ENCODE results near the gene KCNG4. TPM values are rescaled to one million over a fixed set of nuclear protein-coding genes. Genes with fewer than 3 reads are reported as not detected.

KCNG4 gene
- total RNA-seq, 1 experiment from 2014 or later, result not detected

DNA sequence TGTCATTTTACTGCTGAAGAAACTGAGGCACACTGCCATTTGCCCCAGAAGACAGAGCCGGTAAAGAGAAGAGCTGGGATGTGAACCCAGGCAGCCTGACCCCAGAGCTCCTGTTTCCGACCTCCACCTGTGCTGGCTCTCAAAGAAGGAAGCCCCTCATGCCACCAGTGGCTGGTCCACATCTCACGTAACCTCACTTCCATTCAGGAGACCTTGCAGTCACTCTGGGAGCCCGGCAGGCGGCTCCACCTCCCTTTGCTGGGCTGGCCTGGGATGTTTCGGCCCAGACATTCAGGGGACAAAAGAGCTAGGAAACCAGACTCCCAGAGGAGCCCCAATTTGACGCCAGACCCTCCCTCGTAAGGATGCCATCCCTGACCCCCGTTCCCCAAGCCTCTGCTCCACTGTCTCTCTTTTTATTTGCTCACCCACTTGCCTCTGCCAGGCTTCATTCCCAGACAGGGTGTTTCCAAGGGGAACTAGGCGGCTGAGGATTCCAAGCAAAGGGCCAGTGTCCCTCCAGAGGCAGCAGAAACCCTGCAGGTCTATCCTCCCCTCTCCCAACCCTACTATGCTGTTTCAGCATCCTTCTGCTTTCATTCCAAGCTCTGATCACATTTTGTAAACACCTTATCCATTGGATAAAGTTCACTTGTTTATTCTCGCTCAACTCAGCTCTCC, 55.8 kb downstream of the KCNG4 start:
- no peak overlapping the region for H2BK20ac ChIP-seq (ENCODE audit: low read depth, low read length, poor library complexity, severe bottlenecking)
- no peak overlapping the region for H4K5ac ChIP-seq (ENCODE audit: insufficient read length, low read depth, low read length)
- H2BK12ac ChIP-seq (ENCODE audit: insufficient read length, low read depth, low read length), result no peak overlapping the region
- no peak overlapping the region for H2BK5ac ChIP-seq (ENCODE audit: insufficient read length, low read length)
- no peak overlapping the region for H3K18ac ChIP-seq (ENCODE audit: insufficient read length, low read depth, low read length)
- Mint-ChIP-seq H3K36me3 (ENCODE audit: insufficient read depth in 1 of 3, low read depth in 3 of 3) (peaks cover 14 to 49% (median 46%) of the 10 kb centered on the region in 3 experiments; a peak in 6 of 7 replicates), H3K4me1 (peaks cover 8 to 13% of the 10 kb centered on the region in 2 experiments), H3K9me3 (no peaks in the 10 kb centered on the region), H3K27me3 (ENCODE audit: low read depth) (peaks cover 2% of the 10 kb centered on the region; the same call in 1 of the 2 replicates), H3K4me3 (no peak overlapping the region; a peak in 1 of 5 replicates), H3K27ac (no peak overlapping the region)
- no CpG with 5 or more reads among the region's 11 CpGs for WGBS (ENCODE audit: extremely low coverage, insufficient read length, low lambda C conversion rate)
- H3K56ac ChIP-seq (ENCODE audit: insufficient read length, low read depth, low read length), result no peak overlapping the region
- no peak overlapping the region for H3K9ac ChIP-seq (ENCODE audit: extremely low read depth, insufficient read length, low read length)
- H2BK120ac ChIP-seq (ENCODE audit: low read depth, low read length, poor library complexity, severe bottlenecking), result no peak overlapping the region
- H2AFZ ChIP-seq (ENCODE audit: low read length), result no peak overlapping the region
- H4K91ac ChIP-seq (ENCODE audit: insufficient read length, low read depth, low read length), result no peak overlapping the region
- no peak overlapping the region for H3K4me2 ChIP-seq (ENCODE audit: insufficient read depth, insufficient read length, low read length)
- H3K23ac ChIP-seq (ENCODE audit: insufficient read length, low read depth, low read length), result no peak overlapping the region
- no peaks in the 10 kb centered on the region for H3K27me3 ChIP-seq (ENCODE audit: insufficient read depth, low read length)
- H3K79me2 ChIP-seq (ENCODE audit: insufficient read depth, low read length), result peaks cover 9% of the 10 kb centered on the region; the same call in 1 of the 2 replicates
- no peak overlapping the region for H3K27ac ChIP-seq (ENCODE audit: insufficient read length, low read depth, low read length)
- no peak overlapping the region for H3K14ac ChIP-seq (ENCODE audit: insufficient read depth, low read length)
- H3K4me1 ChIP-seq (ENCODE audit: insufficient read depth, low read length), result no peaks in the 10 kb centered on the region
- H3K9me3 ChIP-seq (ENCODE audit: control insufficient read depth, low read depth, low read length), result no peaks in the 10 kb centered on the region
- H3K4ac ChIP-seq (ENCODE audit: low read depth, low read length), result no peak overlapping the region
- H2BK15ac ChIP-seq (ENCODE audit: low read depth, low read length), result no peak overlapping the region
- DNase-seq, result no peak
- H3T11ph ChIP-seq (ENCODE audit: low read length), result no peak overlapping the region
- peaks cover 6% of the 10 kb centered on the region for H3K23me2 ChIP-seq (ENCODE audit: insufficient read length, low read depth, low read length, poor library complexity, severe bottlenecking)
- no peaks in the 10 kb centered on the region for H4K20me1 ChIP-seq (ENCODE audit: control insufficient read depth, insufficient read depth, insufficient read length)
- no peak overlapping the region for H2AK5ac ChIP-seq (ENCODE audit: insufficient read length, low read length)
- TF ChIP-seq, protein P1, sequence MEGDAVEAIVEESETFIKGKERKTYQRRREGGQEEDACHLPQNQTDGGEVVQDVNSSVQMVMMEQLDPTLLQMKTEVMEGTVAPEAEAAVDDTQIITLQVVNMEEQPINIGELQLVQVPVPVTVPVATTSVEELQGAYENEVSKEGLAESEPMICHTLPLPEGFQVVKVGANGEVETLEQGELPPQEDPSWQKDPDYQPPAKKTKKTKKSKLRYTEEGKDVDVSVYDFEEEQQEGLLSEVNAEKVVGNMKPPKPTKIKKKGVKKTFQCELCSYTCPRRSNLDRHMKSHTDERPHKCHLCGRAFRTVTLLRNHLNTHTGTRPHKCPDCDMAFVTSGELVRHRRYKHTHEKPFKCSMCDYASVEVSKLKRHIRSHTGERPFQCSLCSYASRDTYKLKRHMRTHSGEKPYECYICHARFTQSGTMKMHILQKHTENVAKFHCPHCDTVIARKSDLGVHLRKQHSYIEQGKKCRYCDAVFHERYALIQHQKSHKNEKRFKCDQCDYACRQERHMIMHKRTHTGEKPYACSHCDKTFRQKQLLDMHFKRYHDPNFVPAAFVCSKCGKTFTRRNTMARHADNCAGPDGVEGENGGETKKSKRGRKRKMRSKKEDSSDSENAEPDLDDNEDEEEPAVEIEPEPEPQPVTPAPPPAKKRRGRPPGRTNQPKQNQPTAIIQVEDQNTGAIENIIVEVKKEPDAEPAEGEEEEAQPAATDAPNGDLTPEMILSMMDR (conservative IDR thresholded peaks at IDR 0.05), result no peak; the same call in 1 of the 3 replicates
- no peak overlapping the region for H4K8ac ChIP-seq (replicated peaks; ENCODE audit: insufficient read length, low read depth, low read length)
- peaks cover 6% of the 10 kb centered on the region for H3K79me1 ChIP-seq (ENCODE audit: insufficient read depth, low read depth, low read length, poor library complexity, severe bottlenecking)
